H9 (cell line): ENCODE data around the gene DSCAM. TPM values are rescaled to one million over a fixed set of nuclear protein-coding genes. Genes with fewer than 3 reads are reported as not detected.

Experiments used
- DNase-seq: peaks from one replicate; pipeline ENCODE4 v3.0.0-alpha.2; 2017
- H2AFZ ChIP-seq: one replicate; pipeline ENCODE4 v1.6.1; 2013; ENCODE audit warnings: mild to moderate bottlenecking, low read length, control low read depth, moderate library complexity
- H2AK5ac ChIP-seq: 2 replicates; pipeline ENCODE4 v1.6.1; 2013; ENCODE audit warnings: low read length, control low read depth, mixed read lengths; ENCODE audit not compliant: insufficient read length
- H2BK120ac ChIP-seq: one replicate; pipeline ENCODE4 v1.6.1; 2013; ENCODE audit warnings: low read depth, mild to moderate bottlenecking, low read length, control low read depth, inconsistent platforms; ENCODE audit not compliant: poor library complexity, severe bottlenecking
- H2BK12ac ChIP-seq: 2 replicates; pipeline ENCODE4 v1.6.1; 2013; ENCODE audit warnings: low read length, control low read depth, mixed read lengths, low read depth; ENCODE audit not compliant: insufficient read length
- H2BK15ac ChIP-seq: 2 replicates; pipeline ENCODE4 v1.6.1; 2013; ENCODE audit warnings: low read depth, low read length, control low read depth
- H2BK20ac ChIP-seq: one replicate; pipeline ENCODE4 v1.6.1; 2013; ENCODE audit warnings: low read depth, mild to moderate bottlenecking, low read length, control low read depth, inconsistent platforms; ENCODE audit not compliant: poor library complexity, severe bottlenecking
- H2BK5ac ChIP-seq: 2 replicates; pipeline ENCODE4 v1.6.1; 2013; ENCODE audit warnings: low read length, control low read depth, mixed read lengths; ENCODE audit not compliant: insufficient read length
- H3K14ac ChIP-seq: 2 replicates; pipeline ENCODE4 v1.6.1; 2013; ENCODE audit warnings: low read length, control low read depth; ENCODE audit not compliant: insufficient read depth
- H3K18ac ChIP-seq: 2 replicates; pipeline ENCODE4 v1.6.1; 2013; ENCODE audit warnings: low read depth, mild to moderate bottlenecking, mixed read lengths, low read length, control low read depth; ENCODE audit not compliant: insufficient read length
- H3K23ac ChIP-seq: 2 replicates; pipeline ENCODE4 v1.6.1; 2013; ENCODE audit warnings: low read length, control low read depth, mixed read lengths, low read depth; ENCODE audit not compliant: insufficient read length
- H3K23me2 ChIP-seq: 2 replicates; pipeline ENCODE4 v1.6.1; 2013; ENCODE audit warnings: low read depth, mild to moderate bottlenecking, mixed read lengths, low read length, control low read depth; ENCODE audit not compliant: insufficient read length, poor library complexity, severe bottlenecking
- H3K27ac ChIP-seq: 2 replicates; pipeline ENCODE4 v1.5.1; 2013; ENCODE audit warnings: low read length, control low read depth, mixed read lengths, low read depth; ENCODE audit not compliant: insufficient read length
- H3K27me3 ChIP-seq: 2 replicates; pipeline ENCODE4 v1.6.1; 2013; ENCODE audit warnings: low read length, control low read depth, inconsistent platforms; ENCODE audit not compliant: insufficient read depth
- H3K4ac ChIP-seq: 2 replicates; pipeline ENCODE4 v1.6.1; 2013; ENCODE audit warnings: low read depth, mild to moderate bottlenecking, control low read depth, inconsistent platforms, low read length, moderate library complexity
- H3K4me1 ChIP-seq: 2 replicates; pipeline ENCODE4 v1.6.1; 2013; ENCODE audit warnings: low read length, control low read depth, inconsistent platforms; ENCODE audit not compliant: insufficient read depth
- H3K4me2 ChIP-seq: 2 replicates; pipeline ENCODE4 v1.6.1; 2013; ENCODE audit warnings: low read length, control low read depth, mixed read lengths; ENCODE audit not compliant: insufficient read length, insufficient read depth
- H3K56ac ChIP-seq: 2 replicates; pipeline ENCODE4 v1.6.1; 2013; ENCODE audit warnings: low read depth, mild to moderate bottlenecking, mixed read lengths, low read length, control low read depth; ENCODE audit not compliant: insufficient read length
- H3K79me1 ChIP-seq: 2 replicates; pipeline ENCODE4 v1.6.1; 2013; ENCODE audit warnings: low read depth, mild to moderate bottlenecking, moderate library complexity, low read length, control low read depth, inconsistent platforms; ENCODE audit not compliant: insufficient read depth, poor library complexity, severe bottlenecking
- H3K79me2 ChIP-seq: 2 replicates; pipeline ENCODE4 v1.6.1; 2013; ENCODE audit warnings: low read length, control low read depth, inconsistent platforms; ENCODE audit not compliant: insufficient read depth
- H3K9ac ChIP-seq: 2 replicates; pipeline ENCODE4 v1.6.1; 2013; ENCODE audit warnings: low read length, control low read depth, mixed read lengths; ENCODE audit not compliant: insufficient read length; ENCODE audit errors: extremely low read depth
- H3K9me3 ChIP-seq: one replicate; pipeline ENCODE4 v1.6.1; 2013; ENCODE audit warnings: low read depth, low read length, inconsistent platforms; ENCODE audit not compliant: control insufficient read depth
- H3T11ph ChIP-seq: one replicate; pipeline ENCODE4 v1.6.1; 2013; ENCODE audit warnings: mild to moderate bottlenecking, low read length, control low read depth, inconsistent platforms
- H4K20me1 ChIP-seq: one replicate; pipeline ENCODE4 v1.6.1; 2013; ENCODE audit not compliant: control insufficient read depth, insufficient read length, insufficient read depth
- H4K5ac ChIP-seq: 2 replicates; pipeline ENCODE4 v1.6.1; 2013; ENCODE audit warnings: low read depth, mild to moderate bottlenecking, mixed read lengths, low read length, control low read depth; ENCODE audit not compliant: insufficient read length
- H4K8ac ChIP-seq: replicated peaks from 2 replicates; pipeline ENCODE4 v1.6.1; 2013; ENCODE audit warnings: low read length, control low read depth, mixed read lengths, low read depth; ENCODE audit not compliant: insufficient read length
- H4K91ac ChIP-seq: 2 replicates; pipeline ENCODE4 v1.6.1; 2013; ENCODE audit warnings: low read depth, mild to moderate bottlenecking, moderate library complexity, mixed read lengths, low read length, control low read depth; ENCODE audit not compliant: insufficient read length
- H3K27ac Mint-ChIP-seq, 3 experiments: 2 replicates in 2 of 3; 3 replicates in 1 of 3; pipeline ENCODE4 v1.8.0; 2020 to 2021; ENCODE audit warnings: mixed read lengths in 3 of 3, mild to moderate bottlenecking in 1 of 3, moderate library complexity in 1 of 3
- H3K27me3 Mint-ChIP-seq: 2 replicates; pipeline ENCODE4 v1.8.0; 2021; ENCODE audit warnings: low read depth, mild to moderate bottlenecking, moderate library complexity, mixed read lengths
- H3K36me3 Mint-ChIP-seq, 3 experiments: 2 replicates in 2 of 3; 3 replicates in 1 of 3; pipeline ENCODE4 v1.8.0; 2020 to 2021; ENCODE audit warnings: low read depth in 3 of 3, mixed read lengths in 3 of 3; ENCODE audit not compliant: insufficient read depth in 1 of 3
- H3K4me1 Mint-ChIP-seq, 2 experiments: 2 replicates each; pipeline ENCODE4 v1.8.0; 2020; ENCODE audit warnings: mixed read lengths in 2 of 2
- H3K4me3 Mint-ChIP-seq, 2 experiments: 2 replicates in 1 of 2; 3 replicates in 1 of 2; pipeline ENCODE4 v1.8.0; 2020 to 2021; ENCODE audit warnings: mild to moderate bottlenecking in 2 of 2, mixed read lengths in 2 of 2, moderate library complexity in 1 of 2
- H3K9me3 Mint-ChIP-seq, 2 experiments: 2 replicates in 1 of 2; 3 replicates in 1 of 2; pipeline ENCODE4 v1.8.0; 2020; ENCODE audit warnings: mild to moderate bottlenecking in 2 of 2, mixed read lengths in 2 of 2, moderate library complexity in 1 of 2
- CTCF ChIP-seq: fragments of 200-600 bp; sonication (generic); conservative IDR thresholded peaks from 3 replicates; pipeline ENCODE4 v1.8.0; 2021; ENCODE audit warnings: antibody characterized with exemption, mild to moderate bottlenecking
- total RNA-seq: library from RNA; stranded (reverse); gene quantifications from 2 replicates; pipeline ENCODE4 v1.2.1, GENCODE V29; 2021

The DSCAM gene
- total RNA-seq, 1 experiment from 2014 or later, result 0.17 TPM

GRCh38 chr21:40299451-40299850, 547.5 kb downstream of the DSCAM start:
- no peak overlapping the region for H4K91ac ChIP-seq
- no peak overlapping the region for H2BK12ac ChIP-seq
- H2BK5ac ChIP-seq, result no peak overlapping the region
- no peak overlapping the region for H4K8ac ChIP-seq
- H3K9me3 ChIP-seq, result no peaks in the 10 kb centered on the region
- H4K20me1 ChIP-seq, result no peaks in the 10 kb centered on the region
- H3K79me1 ChIP-seq, result no peaks in the 10 kb centered on the region
- no peak overlapping the region for H3K9ac ChIP-seq
- H3K27me3 Mint-ChIP-seq, result no peaks in the 10 kb centered on the region
- no peak overlapping the region for H2AK5ac ChIP-seq
- no peaks in the 10 kb centered on the region for H3K4me1 ChIP-seq
- H3K4me2 ChIP-seq, result no peak overlapping the region
- no peak overlapping the region for H2BK15ac ChIP-seq
- H3K27ac ChIP-seq, result no peak overlapping the region
- H3K4me3 Mint-ChIP-seq, result no peak overlapping the region
- H3K23ac ChIP-seq, result no peak overlapping the region
- H2BK20ac ChIP-seq, result no peak overlapping the region
- no peak for DNase-seq
- H3K18ac ChIP-seq, result no peak overlapping the region
- no peaks in the 10 kb centered on the region for H3K27me3 ChIP-seq
- H2BK120ac ChIP-seq, result no peak overlapping the region
- H3K9me3 Mint-ChIP-seq, result peaks cover 0 to under 1% of the 10 kb centered on the region in 2 experiments; a peak in 3 of 5 replicates
- H3K4ac ChIP-seq, result no peak overlapping the region
- H3T11ph ChIP-seq, result no peak overlapping the region
- no peak overlapping the region for H4K5ac ChIP-seq
- H3K56ac ChIP-seq, result no peak overlapping the region
- peaks cover 0 to under 1% of the 10 kb centered on the region in 2 experiments; a peak in 2 of 4 replicates for H3K4me1 Mint-ChIP-seq
- H2AFZ ChIP-seq, result no peak overlapping the region
- no peaks in the 10 kb centered on the region for H3K79me2 ChIP-seq
- H3K23me2 ChIP-seq, result no peaks in the 10 kb centered on the region
- no peak for TF ChIP-seq CTCF
- H3K36me3 Mint-ChIP-seq, result no peaks in the 10 kb centered on the region; a peak in 1 of 7 replicates
- no peak overlapping the region for H3K14ac ChIP-seq
- H3K27ac Mint-ChIP-seq, result no peak overlapping the region
